ENCODE data around the gene TOM1L1. TPM values are rescaled to one million over a fixed set of nuclear protein-coding genes. Genes with fewer than 3 reads are reported as not detected.

TOM1L1 gene
- total RNA-seq, 1 donor from 2014 or later, result 107 TPM

DNA sequence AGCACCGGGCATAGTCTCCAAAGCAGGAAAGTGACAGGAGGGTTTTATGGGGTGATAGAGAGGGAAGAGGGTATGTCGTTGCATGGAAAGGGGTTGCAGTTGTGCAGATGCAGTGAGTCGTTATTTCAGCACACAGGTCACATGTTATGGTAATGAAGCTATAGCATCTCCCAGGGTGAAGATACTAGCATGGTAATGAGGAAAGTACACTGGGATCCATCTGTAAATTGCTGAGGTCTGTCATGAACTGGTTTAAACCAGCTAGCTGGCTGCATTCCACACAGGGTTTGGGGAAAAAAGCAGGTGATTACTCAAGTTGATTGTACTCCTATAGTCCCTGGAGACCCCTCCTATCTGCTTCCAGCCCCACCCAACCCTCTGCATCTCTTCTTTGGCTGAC lies 56.1 kb downstream of the TOM1L1 start:
- Histone ChIP-seq H3K79me2 (ENCODE audit: low read depth) (no peaks in the 10 kb centered on the region), H3K27me3 (no peaks in the 10 kb centered on the region), H3K9me3 (ENCODE audit: low read depth) (no peaks in the 10 kb centered on the region), H4K20me1 (ENCODE audit: low read depth) (no peaks in the 10 kb centered on the region), H3F3A (ENCODE audit: low read depth) (peaks cover 7% of the 10 kb centered on the region), H3K9ac (no peak overlapping the region), H3K27ac (peak overlapping the region; percentile 5), H3K4me1 (no peaks in the 10 kb centered on the region), H3K36me3 (peaks cover 24% of the 10 kb centered on the region), H2AFZ (replicated peaks) (no peak overlapping the region), H3K4me2 (no peak overlapping the region), H3K4me3 (no peak overlapping the region)
- H3K4me1 Mint-ChIP-seq, result no peaks in the 10 kb centered on the region
- H3K9me3 Mint-ChIP-seq, result no peaks in the 10 kb centered on the region
- peaks cover 37% of the 10 kb centered on the region for H3K36me3 Mint-ChIP-seq
- no peak overlapping the region for H3K4me3 Mint-ChIP-seq
- DNase-seq (ENCODE audit: low spot score), result no peak
- TF ChIP-seq, protein P1, sequence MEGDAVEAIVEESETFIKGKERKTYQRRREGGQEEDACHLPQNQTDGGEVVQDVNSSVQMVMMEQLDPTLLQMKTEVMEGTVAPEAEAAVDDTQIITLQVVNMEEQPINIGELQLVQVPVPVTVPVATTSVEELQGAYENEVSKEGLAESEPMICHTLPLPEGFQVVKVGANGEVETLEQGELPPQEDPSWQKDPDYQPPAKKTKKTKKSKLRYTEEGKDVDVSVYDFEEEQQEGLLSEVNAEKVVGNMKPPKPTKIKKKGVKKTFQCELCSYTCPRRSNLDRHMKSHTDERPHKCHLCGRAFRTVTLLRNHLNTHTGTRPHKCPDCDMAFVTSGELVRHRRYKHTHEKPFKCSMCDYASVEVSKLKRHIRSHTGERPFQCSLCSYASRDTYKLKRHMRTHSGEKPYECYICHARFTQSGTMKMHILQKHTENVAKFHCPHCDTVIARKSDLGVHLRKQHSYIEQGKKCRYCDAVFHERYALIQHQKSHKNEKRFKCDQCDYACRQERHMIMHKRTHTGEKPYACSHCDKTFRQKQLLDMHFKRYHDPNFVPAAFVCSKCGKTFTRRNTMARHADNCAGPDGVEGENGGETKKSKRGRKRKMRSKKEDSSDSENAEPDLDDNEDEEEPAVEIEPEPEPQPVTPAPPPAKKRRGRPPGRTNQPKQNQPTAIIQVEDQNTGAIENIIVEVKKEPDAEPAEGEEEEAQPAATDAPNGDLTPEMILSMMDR (IDR thresholded peaks at IDR 0.05), result no peak
- no peak for TF ChIP-seq EZH2 (IDR thresholded peaks at IDR 0.05)
- no peak for TF ChIP-seq EZH2phosphoT487 (IDR thresholded peaks at IDR 0.05)
- H3K27me3 Mint-ChIP-seq (ENCODE audit: insufficient read depth, low read depth), result no peaks in the 10 kb centered on the region
- H3K27ac Mint-ChIP-seq, result no peak overlapping the region

DNA sequence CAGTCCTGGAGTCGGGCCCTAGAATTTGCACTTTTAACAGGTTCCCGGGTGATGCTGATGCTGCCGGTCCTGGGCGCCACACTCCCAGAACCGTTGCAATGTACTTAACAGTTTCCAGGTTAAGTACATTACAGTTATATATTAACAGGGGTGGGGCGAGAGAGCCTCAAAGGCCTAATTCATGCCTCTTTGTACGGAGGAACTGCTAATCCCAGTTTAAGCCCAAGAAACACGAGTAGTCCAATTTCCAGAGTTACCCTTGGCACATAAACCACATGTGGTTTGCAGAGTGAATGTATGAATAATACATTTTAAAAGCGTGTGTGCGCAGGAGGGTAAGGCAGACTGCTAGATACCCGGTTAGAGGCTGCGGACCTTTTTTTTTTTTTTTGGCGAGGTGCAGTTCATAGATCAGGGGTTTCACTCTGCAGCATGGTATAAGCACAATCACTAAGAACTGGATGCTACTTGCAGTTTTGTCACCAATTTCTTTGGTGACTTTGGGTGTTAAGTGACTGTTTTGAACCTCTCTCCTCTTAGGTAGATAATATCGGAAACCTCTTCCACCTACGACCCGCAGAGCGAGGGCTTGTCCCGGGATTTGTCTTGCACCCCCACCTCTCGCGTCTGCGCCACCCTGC lies 67.1 kb downstream of the TOM1L1 start:
- H3K36me3 Mint-ChIP-seq, result peaks cover 10% of the 10 kb centered on the region
- TF ChIP-seq, protein P1 (IDR thresholded peaks at IDR 0.05), result no peak
- no peak for TF ChIP-seq EZH2 (IDR thresholded peaks at IDR 0.05)
- no peak for TF ChIP-seq EZH2phosphoT487 (IDR thresholded peaks at IDR 0.05)
- DNase-seq (ENCODE audit: low spot score), result peak; percentile 18
- H2AFZ ChIP-seq (replicated peaks), result peak overlapping the region; percentile 68
- H3K9ac ChIP-seq, result peak overlapping the region; percentile 83
- no peak overlapping the region for H3K4me3 Mint-ChIP-seq
- H3K27ac ChIP-seq, result peak overlapping the region; percentile 53
- H3K27me3 ChIP-seq, result no peaks in the 10 kb centered on the region
- H3K4me1 ChIP-seq, result peaks cover 12% of the 10 kb centered on the region
- no peaks in the 10 kb centered on the region for H3K9me3 Mint-ChIP-seq
- H3K4me1 Mint-ChIP-seq, result peaks cover 17% of the 10 kb centered on the region
- H3K79me2 ChIP-seq (ENCODE audit: low read depth), result peaks cover 79% of the 10 kb centered on the region
- H3K4me3 ChIP-seq, result peak overlapping the region; percentile 90
- H3K27ac Mint-ChIP-seq, result no peak overlapping the region
- H3K36me3 ChIP-seq, result peaks cover 14% of the 10 kb centered on the region
- no peaks in the 10 kb centered on the region for H4K20me1 ChIP-seq (ENCODE audit: low read depth)
- H3K27me3 Mint-ChIP-seq (ENCODE audit: insufficient read depth, low read depth), result no peaks in the 10 kb centered on the region
- no peaks in the 10 kb centered on the region for H3F3A ChIP-seq (ENCODE audit: low read depth)
- H3K4me2 ChIP-seq, result peak overlapping the region; percentile 96
- no peaks in the 10 kb centered on the region for H3K9me3 ChIP-seq (ENCODE audit: low read depth)

DNA sequence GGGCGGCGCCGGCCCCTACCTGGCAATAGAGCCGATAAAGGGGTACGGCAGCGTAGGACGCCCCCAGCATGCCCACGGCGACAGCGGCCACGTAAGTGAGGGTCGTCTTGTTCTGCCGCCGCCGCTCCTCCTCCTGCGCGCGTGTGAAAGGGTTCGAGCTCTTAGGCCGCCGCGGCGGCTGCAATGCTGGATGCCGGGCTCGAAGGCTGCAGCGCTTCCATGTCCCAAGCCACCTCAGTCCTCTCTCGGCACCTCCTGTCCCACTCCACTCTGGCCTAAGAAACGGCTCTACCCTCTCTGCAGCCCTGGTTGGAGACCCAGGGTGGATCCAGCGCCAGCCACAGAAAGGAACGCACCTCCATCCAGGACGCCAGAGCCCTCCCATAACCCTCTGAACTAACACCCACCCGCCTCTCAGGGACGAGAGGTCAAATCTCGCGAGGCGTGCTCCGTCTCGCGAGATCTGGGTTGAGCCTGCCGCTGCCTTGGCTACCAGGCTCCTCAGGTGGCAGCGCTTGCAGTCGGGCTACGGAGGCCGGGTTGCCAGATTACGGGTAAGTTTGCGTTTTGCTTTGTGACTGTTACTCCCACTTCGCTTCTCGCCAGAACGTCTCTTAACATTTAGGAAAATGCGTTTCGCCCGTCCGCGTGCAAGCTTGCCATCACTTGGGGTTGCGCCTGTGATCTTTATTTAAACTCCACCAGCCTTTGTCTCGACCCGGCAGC lies 67.8 kb downstream of the TOM1L1 start, which contains the start of the genes COX11 and STXBP4:
COX11 (minus strand) TSS at position 393 of the 726 bp plus-strand sequence; CDS start at position 385, 8 bp downstream.
STXBP4 (plus strand) TSS at position 504 of the 726 bp plus-strand sequence. CDS start 17,455 bp downstream, outside the sequence.
- peak within 1 kb of the TSS; percentile 96 for H3K4me2 ChIP-seq

More for the DNA sequence above, 67.8 kb downstream of the TOM1L1 start, which contains the start of the genes COX11 and STXBP4:
- H3K36me3 ChIP-seq, result peaks cover 11% of the 10 kb centered on the region
- Mint-ChIP-seq H3K27me3 (ENCODE audit: insufficient read depth, low read depth) (no peaks in the 10 kb centered on the region), H3K27ac (no peak within 1 kb of the TSS), H3K4me3 (no peak within 1 kb of the TSS), H3K36me3 (peaks cover 11% of the 10 kb centered on the region), H3K4me1 (peaks cover 17% of the 10 kb centered on the region), H3K9me3 (peaks cover 2% of the 10 kb centered on the region)
- peak within 1 kb of the TSS; percentile 68 for H2AFZ ChIP-seq (replicated peaks)
- H3K9ac ChIP-seq, result peak within 1 kb of the TSS; percentile 83
- H3K4me3 ChIP-seq, result peak within 1 kb of the TSS; percentile 90
- DNase-seq (ENCODE audit: low spot score), result peak; percentile 97
- no peaks in the 10 kb centered on the region for H3F3A ChIP-seq (ENCODE audit: low read depth)
- TF ChIP-seq, protein P1 (IDR thresholded peaks at IDR 0.05), result peak; percentile 56
- TF ChIP-seq EZH2 (IDR thresholded peaks at IDR 0.05) (no peak), EZH2phosphoT487 (IDR thresholded peaks at IDR 0.05) (no peak)
- no peaks in the 10 kb centered on the region for H3K27me3 ChIP-seq
- H3K4me1 ChIP-seq, result peaks cover 12% of the 10 kb centered on the region
- peaks cover 86% of the 10 kb centered on the region for H3K79me2 ChIP-seq (ENCODE audit: low read depth)
- no peaks in the 10 kb centered on the region for H4K20me1 ChIP-seq (ENCODE audit: low read depth)
- H3K9me3 ChIP-seq (ENCODE audit: low read depth), result no peaks in the 10 kb centered on the region
- peak within 1 kb of the TSS; percentile 53 for H3K27ac ChIP-seq

Data from neural progenitor cell (in vitro differentiated cells).